Caco-2 (cell line): ENCODE results near the gene PCGF3. TPM values are rescaled to one million over a fixed set of nuclear protein-coding genes. Genes with fewer than 3 reads are reported as not detected.

Experiments used
- BruUV-seq: library from RNA; stranded (reverse); fragments of 400-500 nt; replicated peaks from 2 replicates; lab custom pipeline; 2021; lab: Mats Ljungman, UMichigan
- CTCF ChIA-PET: fragments of 300-600 bp; sonication (Branson Sonifier 250); formaldehyde crosslinking; loops from one replicate; lab custom pipeline; 2022; ENCODE audit warnings: antibody characterized with exemption; lab: Charles Lee
- POLR2A ChIA-PET: fragments of 300-600 bp; sonication (Branson Sonifier 250); formaldehyde crosslinking; loops from one replicate; lab custom pipeline; 2022; ENCODE audit warnings: antibody characterized with exemption; lab: Charles Lee
- DNase-seq, 2 experiments: peaks; one replicate each; pipeline versions ENCODE4 v3.0.0 to v3.0.0-alpha.2; 2020 to 2022
- H3K27me3 ChIP-seq: replicated peaks from 2 replicates; pipeline ENCODE4 v1.6.0; 2011; ENCODE audit warnings: low read length; ENCODE audit not compliant: control insufficient read depth, insufficient read depth
- H3K36me3 ChIP-seq: 2 replicates; pipeline ENCODE4 v1.5.1; 2011; ENCODE audit warnings: low read length; ENCODE audit not compliant: control insufficient read depth, insufficient read depth
- H3K4me1 ChIP-seq: fragments of 250-450 bp; sonication (Bioruptor Pico); 2 replicates; pipeline ENCODE4 v1.5.1; 2020; ENCODE audit warnings: mild to moderate bottlenecking
- H3K4me3 ChIP-seq: 2 replicates; pipeline ENCODE4 v1.5.1; 2011; ENCODE audit warnings: low read depth, mild to moderate bottlenecking, control low read depth, low read length
- H3K9me3 ChIP-seq: fragments of 250-450 bp; sonication (Bioruptor Pico); 2 replicates; pipeline ENCODE4 v1.5.1; 2020; ENCODE audit warnings: mild to moderate bottlenecking, moderate library complexity
- H3K27ac Mint-ChIP-seq: one replicate; pipeline ENCODE4 v1.8.0; 2022; ENCODE audit warnings: mixed read lengths; ENCODE audit not compliant: unreplicated experiment
- H3K27me3 Mint-ChIP-seq: one replicate; pipeline ENCODE4 v1.8.0; 2022; ENCODE audit warnings: mixed read lengths; ENCODE audit not compliant: insufficient read depth, unreplicated experiment
- H3K36me3 Mint-ChIP-seq: one replicate; pipeline ENCODE4 v1.8.0; 2022; ENCODE audit warnings: mild to moderate bottlenecking, mixed read lengths; ENCODE audit not compliant: insufficient read depth, unreplicated experiment
- H3K4me1 Mint-ChIP-seq: one replicate; pipeline ENCODE4 v1.8.0; 2022; ENCODE audit warnings: low read depth, mixed read lengths; ENCODE audit not compliant: unreplicated experiment
- H3K4me3 Mint-ChIP-seq: one replicate; pipeline ENCODE4 v1.8.0; 2022; ENCODE audit warnings: mild to moderate bottlenecking, moderate library complexity, mixed read lengths; ENCODE audit not compliant: unreplicated experiment
- H3K9me3 Mint-ChIP-seq: one replicate; pipeline ENCODE4 v1.8.0; 2022; ENCODE audit warnings: mixed read lengths; ENCODE audit not compliant: unreplicated experiment
- intact Hi-C: fragments of 100-400 bp; cut with micrococcal nuclease; formaldehyde crosslinking; loops from one replicate; pipeline ENCODE4 v1.10.0; 2022; ENCODE audit not compliant: unreplicated experiment
- total RNA-seq: library from RNA; stranded (reverse); gene quantifications from 2 replicates; pipeline ENCODE4 v1.2.3, GENCODE V29; 2022
- TF ChIP-seq, protein P1 (sequence below), 2 experiments: fragments of 200-600 bp in 1 of 2; IDR thresholded peaks; 1 replicate in 1 of 2; 2 replicates in 1 of 2; pipeline versions ENCODE4 v1.5.1 to v1.8.0; 2011 to 2022; ENCODE audit warnings: antibody characterized with exemption in 1 of 2, control low read depth in 1 of 2, inconsistent platforms in 1 of 2, low read depth in 1 of 2, low read length in 1 of 2, mild to moderate bottlenecking in 1 of 2, moderate library complexity in 1 of 2; ENCODE audit not compliant: insufficient read depth in 1 of 2, severe bottlenecking in 1 of 2, unreplicated experiment in 1 of 2

PCGF3 gene
- total RNA-seq, 1 experiment from 2014 or later, result 38.0 TPM

DNA sequence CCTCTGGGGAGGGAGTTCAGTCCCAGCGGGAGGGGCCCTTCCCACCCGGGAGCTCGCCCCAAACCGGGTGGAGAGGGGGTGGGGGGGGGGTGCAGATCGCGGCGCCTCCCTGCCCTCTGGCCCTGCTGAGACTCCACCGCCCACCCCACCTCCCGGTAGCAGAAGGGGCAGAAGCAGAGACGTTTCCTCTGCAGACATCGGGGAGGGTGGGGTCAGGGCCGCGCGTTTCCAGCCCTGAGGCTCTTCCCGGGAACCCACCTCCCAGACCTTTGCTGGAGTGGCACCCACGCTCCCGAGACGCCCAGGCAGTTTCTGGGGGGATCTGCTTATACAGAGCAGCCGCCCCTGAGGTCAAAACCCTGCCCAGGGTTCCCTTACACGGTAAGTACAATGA is 90.1 kb downstream of the PCGF3 start:
- Mint-ChIP-seq H3K4me3 (no peak overlapping the region), H3K27me3 (no peaks in the 10 kb centered on the region)
- no peak for DNase-seq

DNA sequence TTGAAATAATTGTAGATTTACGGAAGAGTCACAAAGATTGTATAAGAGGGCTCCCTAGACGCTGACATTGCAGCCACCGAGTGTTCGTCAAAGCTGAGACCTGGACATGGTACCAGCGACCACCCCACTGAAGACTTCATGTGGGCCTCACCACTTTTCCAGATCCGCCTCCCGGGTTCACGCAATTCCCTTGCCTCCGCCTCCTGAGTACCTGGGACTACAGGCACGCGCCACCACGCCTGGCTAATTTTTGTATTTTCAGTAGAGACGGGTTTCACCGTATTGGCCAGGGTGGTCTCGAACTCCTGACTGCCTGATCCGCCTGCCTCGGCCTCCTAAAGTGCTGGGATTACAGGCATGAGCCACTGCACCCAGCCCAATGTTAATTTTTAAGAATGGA is 90.6 kb downstream of the PCGF3 start:
- CTCF ChIA-PET, result no interaction called here
- Histone ChIP-seq H3K4me3 (no peak overlapping the region), H3K9me3 (no peaks in the 10 kb centered on the region), H3K36me3 (no peaks in the 10 kb centered on the region), H3K4me1 (peaks cover 7% of the 10 kb centered on the region), H3K27me3 (no peaks in the 10 kb centered on the region)
- TF ChIP-seq, protein P1, sequence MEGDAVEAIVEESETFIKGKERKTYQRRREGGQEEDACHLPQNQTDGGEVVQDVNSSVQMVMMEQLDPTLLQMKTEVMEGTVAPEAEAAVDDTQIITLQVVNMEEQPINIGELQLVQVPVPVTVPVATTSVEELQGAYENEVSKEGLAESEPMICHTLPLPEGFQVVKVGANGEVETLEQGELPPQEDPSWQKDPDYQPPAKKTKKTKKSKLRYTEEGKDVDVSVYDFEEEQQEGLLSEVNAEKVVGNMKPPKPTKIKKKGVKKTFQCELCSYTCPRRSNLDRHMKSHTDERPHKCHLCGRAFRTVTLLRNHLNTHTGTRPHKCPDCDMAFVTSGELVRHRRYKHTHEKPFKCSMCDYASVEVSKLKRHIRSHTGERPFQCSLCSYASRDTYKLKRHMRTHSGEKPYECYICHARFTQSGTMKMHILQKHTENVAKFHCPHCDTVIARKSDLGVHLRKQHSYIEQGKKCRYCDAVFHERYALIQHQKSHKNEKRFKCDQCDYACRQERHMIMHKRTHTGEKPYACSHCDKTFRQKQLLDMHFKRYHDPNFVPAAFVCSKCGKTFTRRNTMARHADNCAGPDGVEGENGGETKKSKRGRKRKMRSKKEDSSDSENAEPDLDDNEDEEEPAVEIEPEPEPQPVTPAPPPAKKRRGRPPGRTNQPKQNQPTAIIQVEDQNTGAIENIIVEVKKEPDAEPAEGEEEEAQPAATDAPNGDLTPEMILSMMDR (IDR thresholded peaks at IDR 0.05; ENCODE audit: insufficient read depth in 1 of 2, low read depth in 1 of 2, low read length in 1 of 2, severe bottlenecking in 1 of 2, unreplicated experiment in 1 of 2), result no peak
- H3K4me3 Mint-ChIP-seq, result no peak overlapping the region
- no TSS peak for BruUV-seq
- peaks cover 8% of the 10 kb centered on the region for H3K4me1 Mint-ChIP-seq
- no peak for DNase-seq
- no peaks in the 10 kb centered on the region for H3K9me3 Mint-ChIP-seq
- H3K27me3 Mint-ChIP-seq, result no peaks in the 10 kb centered on the region
- intact Hi-C loops, result no loop called here
- no peak overlapping the region for H3K27ac Mint-ChIP-seq
- peaks cover 36% of the 10 kb centered on the region for H3K36me3 Mint-ChIP-seq
- POLR2A ChIA-PET, result no interaction called here

More for the DNA sequence above, 90.1 kb downstream of the PCGF3 start:
- Mint-ChIP-seq H3K36me3 (peaks cover 39% of the 10 kb centered on the region), H3K9me3 (no peaks in the 10 kb centered on the region), H3K27ac (no peak overlapping the region), H3K4me1 (peaks cover 12% of the 10 kb centered on the region)
- TF ChIP-seq, protein P1 (IDR thresholded peaks at IDR 0.05; ENCODE audit: insufficient read depth in 1 of 2, low read depth in 1 of 2, low read length in 1 of 2, severe bottlenecking in 1 of 2, unreplicated experiment in 1 of 2), result no peak
- Histone ChIP-seq H3K4me3 (no peak overlapping the region), H3K4me1 (peaks cover 7% of the 10 kb centered on the region), H3K36me3 (no peaks in the 10 kb centered on the region), H3K27me3 (no peaks in the 10 kb centered on the region), H3K9me3 (no peaks in the 10 kb centered on the region)
- intact Hi-C loops, result no loop called here
- POLR2A ChIA-PET, result no interaction called here
- no TSS peak for BruUV-seq
- CTCF ChIA-PET, result no interaction called here

DNA sequence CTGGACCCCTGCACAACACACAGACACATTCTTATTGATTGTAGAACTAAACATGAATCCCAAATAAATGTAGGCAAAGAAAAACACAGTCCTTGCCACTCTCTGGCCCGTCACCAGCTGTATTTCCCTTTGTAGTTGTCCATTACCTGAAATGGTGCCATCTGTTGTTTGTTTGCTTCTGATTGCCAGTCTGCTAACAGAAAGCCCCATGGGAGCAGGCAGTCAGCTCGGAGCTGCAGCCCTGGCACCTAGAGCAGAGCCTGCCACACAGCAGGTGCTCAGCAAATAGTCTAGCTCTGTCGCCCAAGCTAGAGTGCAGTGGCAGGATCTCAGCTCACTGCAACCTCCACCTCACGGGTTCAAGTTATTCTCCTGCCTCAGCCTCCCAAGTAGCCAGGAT is 91.4 kb downstream of the PCGF3 start:
- TF ChIP-seq, protein P1 (IDR thresholded peaks at IDR 0.05; ENCODE audit: insufficient read depth in 1 of 2, low read depth in 1 of 2, low read length in 1 of 2, severe bottlenecking in 1 of 2, unreplicated experiment in 1 of 2), result no peak
- H3K36me3 ChIP-seq, result no peaks in the 10 kb centered on the region
- CTCF ChIA-PET, result no interaction called here
- no TSS peak for BruUV-seq
- no peak overlapping the region for H3K4me3 Mint-ChIP-seq
- no peak for DNase-seq
- POLR2A ChIA-PET, result no interaction called here
- intact Hi-C loops, result no loop called here
- H3K9me3 ChIP-seq, result no peaks in the 10 kb centered on the region
- H3K27me3 Mint-ChIP-seq, result no peaks in the 10 kb centered on the region
- H3K9me3 Mint-ChIP-seq, result no peaks in the 10 kb centered on the region
- peaks cover 8% of the 10 kb centered on the region for H3K4me1 Mint-ChIP-seq
- H3K36me3 Mint-ChIP-seq, result peaks cover 36% of the 10 kb centered on the region
- H3K27ac Mint-ChIP-seq, result no peak overlapping the region
- no peak overlapping the region for H3K4me3 ChIP-seq
- peaks cover 7% of the 10 kb centered on the region for H3K4me1 ChIP-seq
- H3K27me3 ChIP-seq, result no peaks in the 10 kb centered on the region
